Memory B cell (primary cell): ENCODE results near the gene CLCN3.
"Not testable (repeated sequence)": the region's sequence is repeated elsewhere in the genome, so short reads cannot be mapped to it uniquely, and the experiment has no call there.

Experiments
- ATAC-seq: fragments of 150-1000 bp; cut with Tn5 transposase; 2 replicates; pipeline ENCODE4 v1.10.0; 2021; ENCODE audit warnings: low read depth, mild to moderate bottlenecking, moderate library complexity
- DNase-seq, 2 donors: peaks; one replicate each; pipeline ENCODE4 v3.0.0; 2022; ENCODE audit warnings: low spot score in 2 of 2
- H3K27ac Mint-ChIP-seq: one replicate; pipeline ENCODE4 v1.8.0; 2022; ENCODE audit warnings: mild to moderate bottlenecking, moderate library complexity, mixed read lengths
- H3K27me3 Mint-ChIP-seq: one replicate; pipeline ENCODE4 v1.8.0; 2022; ENCODE audit warnings: mixed read lengths
- H3K36me3 Mint-ChIP-seq: one replicate; pipeline ENCODE4 v1.8.0; 2022; ENCODE audit warnings: mild to moderate bottlenecking, mixed read lengths
- H3K4me1 Mint-ChIP-seq: one replicate; pipeline ENCODE4 v1.8.0; 2022; ENCODE audit warnings: mixed read lengths
- H3K4me3 Mint-ChIP-seq: one replicate; pipeline ENCODE4 v1.8.0; 2022; ENCODE audit warnings: mild to moderate bottlenecking, moderate library complexity, mixed read lengths
- H3K9me3 Mint-ChIP-seq: one replicate; pipeline ENCODE4 v1.8.0; 2022; ENCODE audit warnings: mixed read lengths

The CLCN3 gene

GRCh38 chr4:169724260-169724659 lies 103.9 kb downstream of the CLCN3 start:
- DNase-seq (no peak), ATAC-seq (no peak)
- Mint-ChIP-seq H3K27me3 (no peaks in the 10 kb centered on the region), H3K27ac (no peak overlapping the region), H3K4me1 (no peaks in the 10 kb centered on the region), H3K9me3 (no peaks in the 10 kb centered on the region), H3K36me3 (peaks cover 9% of the 10 kb centered on the region), H3K4me3 (no peak overlapping the region)

- Mint-ChIP-seq H3K9me3 (no peaks in the 10 kb centered on the region), H3K36me3 (peaks cover 11% of the 10 kb centered on the region), H3K27ac (peak overlapping the region; percentile 24), H3K27me3 (no peaks in the 10 kb centered on the region), H3K4me1 (no peaks in the 10 kb centered on the region), H3K4me3 (no peak overlapping the region)
- no peak for DNase-seq
- peak; percentile 41 for ATAC-seq
Measured at GRCh38 chr4:169727616-169728015, 107.2 kb downstream of the CLCN3 start.

- Mint-ChIP-seq H3K36me3 (peaks cover 18% of the 10 kb centered on the region), H3K4me1 (no peaks in the 10 kb centered on the region), H3K27me3 (no peaks in the 10 kb centered on the region), H3K27ac (no peak overlapping the region), H3K9me3 (no peaks in the 10 kb centered on the region), H3K4me3 (no peak overlapping the region)
- DNase-seq (no peak), ATAC-seq (no peak)
Measured at GRCh38 chr4:169730564-169730963, 110.2 kb downstream of the CLCN3 start.

- not testable (repeated sequence) for H3K9me3 Mint-ChIP-seq, ATAC-seq, H3K4me3 Mint-ChIP-seq, DNase-seq, H3K27me3 Mint-ChIP-seq, H3K4me1 Mint-ChIP-seq, H3K27ac Mint-ChIP-seq
- peaks cover 33% of the 10 kb centered on the region for H3K36me3 Mint-ChIP-seq
Measured at GRCh38 chr4:169738604-169739003, 118.2 kb downstream of the CLCN3 start.

- DNase-seq (no peak), ATAC-seq (no peak)
- H3K27me3 Mint-ChIP-seq: no peaks in the 10 kb centered on the region
- H3K4me3 Mint-ChIP-seq: no peak overlapping the region
- no peaks in the 10 kb centered on the region for H3K9me3 Mint-ChIP-seq
- no peaks in the 10 kb centered on the region for H3K4me1 Mint-ChIP-seq
- peak overlapping the region; percentile 31 for H3K27ac Mint-ChIP-seq
- peaks cover 29% of the 10 kb centered on the region for H3K36me3 Mint-ChIP-seq
Measured at GRCh38 chr4:169741569-169741968, 121.2 kb downstream of the CLCN3 start.

GRCh38 chr4:169744601-169745000 lies 124.2 kb downstream of the CLCN3 start:
- Mint-ChIP-seq H3K4me1 (no peaks in the 10 kb centered on the region), H3K27me3 (no peaks in the 10 kb centered on the region), H3K9me3 (no peaks in the 10 kb centered on the region), H3K36me3 (peaks cover 16% of the 10 kb centered on the region), H3K27ac (no peak overlapping the region), H3K4me3 (no peak overlapping the region)
- no peak for ATAC-seq
- DNase-seq: no peak

- DNase-seq (no peak), ATAC-seq (no peak)
- Mint-ChIP-seq H3K27me3 (no peaks in the 10 kb centered on the region), H3K4me1 (no peaks in the 10 kb centered on the region), H3K36me3 (peaks cover 21% of the 10 kb centered on the region), H3K9me3 (no peaks in the 10 kb centered on the region), H3K4me3 (no peak overlapping the region), H3K27ac (no peak overlapping the region)
Measured at GRCh38 chr4:169745291-169745690, 124.9 kb downstream of the CLCN3 start.

- Mint-ChIP-seq H3K27me3 (no peaks in the 10 kb centered on the region), H3K27ac (peak overlapping the region; percentile 21), H3K9me3 (no peaks in the 10 kb centered on the region), H3K4me3 (peak overlapping the region; percentile 90), H3K36me3 (peaks cover 4% of the 10 kb centered on the region), H3K4me1 (peaks cover 18% of the 10 kb centered on the region)
- ATAC-seq (no peak), DNase-seq (no peak)
Measured at GRCh38 chr4:169756971-169757574, 136.7 kb downstream of the CLCN3 start.

GRCh38 chr4:169757575-169758184 lies 137.3 kb downstream of the CLCN3 start, which contains the start of gene HPF1:
Gene HPF1, minus strand, starts transcription at chr4:169757944. Its CDS starts 67 bp downstream, at chr4:169757877.
- peak within 1 kb of the TSS; percentile 72 for H3K27ac Mint-ChIP-seq
- H3K4me3 Mint-ChIP-seq: peak within 1 kb of the TSS; percentile 90
- peaks cover 18% of the 10 kb centered on the region for H3K4me1 Mint-ChIP-seq
- H3K9me3 Mint-ChIP-seq: no peaks in the 10 kb centered on the region
- ATAC-seq: peak; percentile 93
- peak; percentile 80 to 81 for DNase-seq
- peaks cover 4% of the 10 kb centered on the region for H3K36me3 Mint-ChIP-seq
- no peaks in the 10 kb centered on the region for H3K27me3 Mint-ChIP-seq

GRCh38 chr4:169758401-169758962 lies 138.1 kb downstream of the CLCN3 start:
- peak overlapping the region; percentile 72 for H3K27ac Mint-ChIP-seq
- peaks cover 18% of the 10 kb centered on the region for H3K4me1 Mint-ChIP-seq
- no peaks in the 10 kb centered on the region for H3K9me3 Mint-ChIP-seq
- no peak for ATAC-seq
- H3K27me3 Mint-ChIP-seq: no peaks in the 10 kb centered on the region
- DNase-seq: no peak
- peak overlapping the region; percentile 90 for H3K4me3 Mint-ChIP-seq
- peaks cover 2% of the 10 kb centered on the region for H3K36me3 Mint-ChIP-seq

- Mint-ChIP-seq H3K27me3 (peaks cover 1% of the 10 kb centered on the region), H3K36me3 (no peaks in the 10 kb centered on the region), H3K27ac (no peak overlapping the region), H3K4me3 (no peak overlapping the region), H3K9me3 (no peaks in the 10 kb centered on the region), H3K4me1 (peaks cover 10% of the 10 kb centered on the region)
- ATAC-seq (no peak), DNase-seq (no peak)
Measured at GRCh38 chr4:169761846-169762245, 141.5 kb downstream of the CLCN3 start.

GRCh38 chr4:169765835-169766234 lies 145.5 kb downstream of the CLCN3 start:
- no peak for ATAC-seq
- no peaks in the 10 kb centered on the region for H3K9me3 Mint-ChIP-seq
- no peaks in the 10 kb centered on the region for H3K36me3 Mint-ChIP-seq
- H3K27ac Mint-ChIP-seq: no peak overlapping the region
- peaks cover 4% of the 10 kb centered on the region for H3K27me3 Mint-ChIP-seq
- no peak for DNase-seq
- H3K4me1 Mint-ChIP-seq: no peaks in the 10 kb centered on the region
- H3K4me3 Mint-ChIP-seq: no peak overlapping the region

- H3K27me3 Mint-ChIP-seq: peaks cover 4% of the 10 kb centered on the region
- no peak for DNase-seq
- no peak for ATAC-seq
- H3K27ac Mint-ChIP-seq: no peak overlapping the region
- H3K9me3 Mint-ChIP-seq: no peaks in the 10 kb centered on the region
- no peak overlapping the region for H3K4me3 Mint-ChIP-seq
- no peaks in the 10 kb centered on the region for H3K36me3 Mint-ChIP-seq
- H3K4me1 Mint-ChIP-seq: no peaks in the 10 kb centered on the region
Measured at GRCh38 chr4:169766741-169767140, 146.4 kb downstream of the CLCN3 start.

GRCh38 chr4:169768385-169768784 lies 148.0 kb downstream of the CLCN3 start:
- H3K27me3 Mint-ChIP-seq: peaks cover 6% of the 10 kb centered on the region
- no peaks in the 10 kb centered on the region for H3K9me3 Mint-ChIP-seq
- no peaks in the 10 kb centered on the region for H3K4me1 Mint-ChIP-seq
- H3K27ac Mint-ChIP-seq: no peak overlapping the region
- ATAC-seq: no peak
- H3K36me3 Mint-ChIP-seq: no peaks in the 10 kb centered on the region
- no peak for DNase-seq
- H3K4me3 Mint-ChIP-seq: no peak overlapping the region

- ATAC-seq (no peak), DNase-seq (no peak)
- Mint-ChIP-seq H3K9me3 (no peaks in the 10 kb centered on the region), H3K36me3 (no peaks in the 10 kb centered on the region), H3K27me3 (peaks cover 9% of the 10 kb centered on the region), H3K4me1 (peaks cover 6% of the 10 kb centered on the region), H3K27ac (no peak overlapping the region), H3K4me3 (no peak overlapping the region)
Measured at GRCh38 chr4:169770416-169770815, 150.0 kb downstream of the CLCN3 start.
